ENCODE data around the gene HSPB9. TPM values are rescaled to one million over a fixed set of nuclear protein-coding genes. Genes with fewer than 3 reads are reported as not detected.

HSPB9 gene
- total RNA-seq, 1 donor from 2014 or later, result 1.2 TPM

DNA sequence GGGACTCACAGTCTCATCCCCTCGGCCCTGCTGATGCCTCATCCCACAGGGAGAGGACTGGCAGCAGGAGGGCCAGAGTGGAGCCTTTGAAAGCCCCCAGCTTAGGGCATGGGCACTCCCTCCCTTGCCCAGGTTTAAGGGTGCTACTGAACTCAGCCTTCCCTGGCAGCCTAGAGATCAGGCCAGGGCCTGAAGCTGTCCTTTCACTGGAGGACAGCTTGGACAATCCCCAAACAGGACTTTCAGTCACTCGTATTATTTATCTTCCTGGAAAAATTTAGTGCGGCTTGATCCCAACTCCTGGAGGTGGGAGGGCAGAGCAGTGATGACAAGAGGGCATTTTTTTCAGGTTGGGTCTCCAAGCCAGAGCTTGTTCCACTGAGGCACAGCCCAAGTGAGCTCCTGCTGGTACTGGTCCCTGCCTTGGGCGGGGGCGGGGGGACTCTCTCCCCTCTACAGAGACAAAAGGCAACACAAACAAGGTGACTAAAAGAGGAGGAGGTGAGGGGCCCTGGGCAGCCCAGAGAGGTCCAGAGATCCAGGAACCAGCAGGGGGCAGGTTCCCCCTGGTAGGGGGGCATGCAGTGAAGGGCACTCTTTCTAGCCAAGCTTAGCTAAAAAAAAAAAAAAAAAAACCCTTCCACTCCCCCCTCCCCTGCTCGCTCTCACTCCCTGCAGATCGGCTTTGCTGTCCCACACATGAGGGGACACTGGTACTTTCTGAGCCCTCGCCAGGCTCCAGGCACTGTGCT lies 26.1 kb upstream of the HSPB9 start:
- Histone ChIP-seq H3K27ac (no peak overlapping the region), H3K4me3 (no peak overlapping the region), H3K36me3 (no peaks in the 10 kb centered on the region), H3K27me3 (no peaks in the 10 kb centered on the region), H3K4me1 (peaks cover 14% of the 10 kb centered on the region), H3K9me3 (no peaks in the 10 kb centered on the region)
- intact Hi-C loops (cut with DNase I), result no loop called here
- no peak for DNase-seq (ENCODE audit: extremely low spot score in 2 of 2)
- TF ChIP-seq POLR2AphosphoS5 (IDR thresholded peaks at IDR 0.05; ENCODE audit: insufficient read depth in 1 of 2, low read depth in 1 of 2), result no peak
- no peak for TF ChIP-seq POLR2A (IDR thresholded peaks at IDR 0.05)
- TF ChIP-seq, protein P1, sequence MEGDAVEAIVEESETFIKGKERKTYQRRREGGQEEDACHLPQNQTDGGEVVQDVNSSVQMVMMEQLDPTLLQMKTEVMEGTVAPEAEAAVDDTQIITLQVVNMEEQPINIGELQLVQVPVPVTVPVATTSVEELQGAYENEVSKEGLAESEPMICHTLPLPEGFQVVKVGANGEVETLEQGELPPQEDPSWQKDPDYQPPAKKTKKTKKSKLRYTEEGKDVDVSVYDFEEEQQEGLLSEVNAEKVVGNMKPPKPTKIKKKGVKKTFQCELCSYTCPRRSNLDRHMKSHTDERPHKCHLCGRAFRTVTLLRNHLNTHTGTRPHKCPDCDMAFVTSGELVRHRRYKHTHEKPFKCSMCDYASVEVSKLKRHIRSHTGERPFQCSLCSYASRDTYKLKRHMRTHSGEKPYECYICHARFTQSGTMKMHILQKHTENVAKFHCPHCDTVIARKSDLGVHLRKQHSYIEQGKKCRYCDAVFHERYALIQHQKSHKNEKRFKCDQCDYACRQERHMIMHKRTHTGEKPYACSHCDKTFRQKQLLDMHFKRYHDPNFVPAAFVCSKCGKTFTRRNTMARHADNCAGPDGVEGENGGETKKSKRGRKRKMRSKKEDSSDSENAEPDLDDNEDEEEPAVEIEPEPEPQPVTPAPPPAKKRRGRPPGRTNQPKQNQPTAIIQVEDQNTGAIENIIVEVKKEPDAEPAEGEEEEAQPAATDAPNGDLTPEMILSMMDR (IDR thresholded peaks at IDR 0.05), result no peak

DNA sequence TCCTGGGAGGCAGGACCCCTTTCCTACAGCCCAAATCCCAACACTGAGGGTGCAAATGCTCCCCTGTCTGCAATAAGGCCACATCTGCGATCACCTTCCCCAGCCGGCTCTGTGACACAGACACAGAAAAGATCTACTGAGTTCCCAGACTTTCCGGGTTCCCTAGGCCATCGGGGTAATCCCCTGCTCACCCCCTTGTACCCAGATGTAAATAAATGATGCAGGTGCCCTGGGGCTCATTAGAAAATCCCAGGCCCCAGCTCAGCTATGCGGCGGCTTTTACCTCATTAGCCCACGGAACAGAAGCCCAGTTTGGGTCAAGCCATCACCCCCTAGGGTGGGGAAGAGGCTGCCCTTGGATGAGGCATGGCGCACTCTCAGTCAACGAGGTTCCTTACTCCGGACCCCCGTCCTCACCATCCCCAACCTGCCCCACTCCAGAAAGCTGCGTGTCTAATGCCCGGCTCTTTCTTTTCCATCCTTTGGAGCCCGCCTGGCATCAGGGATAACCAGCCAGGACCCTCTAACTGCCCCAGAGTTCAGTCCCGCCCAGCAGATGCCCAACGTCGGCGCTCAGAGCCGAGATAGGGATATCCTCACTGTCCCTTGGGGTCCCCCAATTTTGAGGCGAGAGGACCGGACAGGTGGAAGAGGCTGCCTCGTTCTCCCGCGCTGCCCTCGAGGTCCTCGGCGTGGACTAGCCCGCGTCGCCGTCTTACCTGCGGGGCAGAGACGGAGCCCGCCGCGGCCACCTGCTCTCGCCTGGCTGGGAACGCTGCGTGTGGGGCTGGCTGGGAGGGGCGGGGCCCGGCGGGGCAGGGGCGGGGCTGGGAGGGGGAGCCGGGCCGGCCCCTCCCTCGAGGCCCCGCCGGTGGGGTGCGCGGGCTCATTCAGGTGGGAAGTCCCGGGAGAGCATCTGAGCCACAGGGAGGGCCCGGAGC lies 24.6 kb upstream of the HSPB9 start, which contains the start of gene ZNF385C:
Gene ZNF385C (minus strand): TSS at position 783 of the 941 bp plus-strand sequence. CDS start 35,417 bp downstream, outside the sequence.
- intact Hi-C loops (cut with DNase I), result no loop called here
- H3K9me3 ChIP-seq, result no peaks in the 10 kb centered on the region
- TF ChIP-seq POLR2AphosphoS5 (IDR thresholded peaks at IDR 0.05; ENCODE audit: insufficient read depth in 1 of 2, low read depth in 1 of 2) (no peak), POLR2A (IDR thresholded peaks at IDR 0.05) (no peak)
- TF ChIP-seq, protein P1 (IDR thresholded peaks at IDR 0.05), result no peak
- H3K4me1 ChIP-seq, result peaks cover 16% of the 10 kb centered on the region
- H3K36me3 ChIP-seq, result no peaks in the 10 kb centered on the region
- no peak for DNase-seq (ENCODE audit: extremely low spot score in 2 of 2)
- H3K27me3 ChIP-seq, result no peaks in the 10 kb centered on the region
- H3K4me3 ChIP-seq, result peak within 1 kb of the TSS; percentile 6 to 29
- H3K27ac ChIP-seq, result no peak within 1 kb of the TSS

DNA sequence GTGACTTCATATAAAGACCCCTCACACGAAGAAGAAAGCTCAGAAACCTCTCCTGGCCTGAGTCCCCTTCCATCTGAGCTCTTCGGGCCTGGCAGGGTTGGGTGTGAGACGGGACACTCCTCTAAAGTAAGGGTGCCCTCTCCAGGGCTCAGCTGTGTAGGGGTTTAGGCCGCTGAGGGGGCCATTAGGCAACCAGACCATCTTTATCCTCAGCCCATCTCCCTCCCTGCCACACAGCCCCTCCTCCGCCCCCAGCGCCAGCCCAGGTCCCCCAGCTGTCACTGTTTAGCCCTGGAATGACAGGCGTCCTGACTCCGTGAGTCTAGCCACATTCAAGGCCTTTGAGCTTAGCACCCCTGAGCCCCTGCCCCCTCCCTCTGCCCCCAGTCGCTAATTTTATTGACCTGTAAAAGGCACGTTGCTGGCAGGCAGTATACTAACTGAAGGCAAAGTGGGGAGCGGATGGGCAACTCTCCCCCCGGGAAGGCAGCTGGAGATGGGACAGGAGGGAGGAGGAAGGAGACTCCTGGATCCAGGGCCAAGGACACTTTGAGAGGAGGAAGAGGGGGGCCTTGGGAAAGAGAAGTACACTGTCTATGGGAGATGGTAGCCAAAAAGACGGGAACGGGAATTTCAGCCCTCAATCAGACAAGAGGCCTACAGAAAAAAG lies 23.7 kb upstream of the HSPB9 start:
- DNase-seq (ENCODE audit: extremely low spot score in 2 of 2), result no peak
- TF ChIP-seq, protein P1 (IDR thresholded peaks at IDR 0.05), result no peak
- TF ChIP-seq POLR2AphosphoS5 (IDR thresholded peaks at IDR 0.05; ENCODE audit: insufficient read depth in 1 of 2, low read depth in 1 of 2) (no peak), POLR2A (IDR thresholded peaks at IDR 0.05) (no peak)
- Histone ChIP-seq H3K27ac (no peak overlapping the region), H3K4me3 (no peak overlapping the region), H3K9me3 (no peaks in the 10 kb centered on the region), H3K4me1 (peaks cover 16% of the 10 kb centered on the region), H3K27me3 (no peaks in the 10 kb centered on the region), H3K36me3 (no peaks in the 10 kb centered on the region)
- intact Hi-C loops (cut with DNase I), result no loop called here

DNA sequence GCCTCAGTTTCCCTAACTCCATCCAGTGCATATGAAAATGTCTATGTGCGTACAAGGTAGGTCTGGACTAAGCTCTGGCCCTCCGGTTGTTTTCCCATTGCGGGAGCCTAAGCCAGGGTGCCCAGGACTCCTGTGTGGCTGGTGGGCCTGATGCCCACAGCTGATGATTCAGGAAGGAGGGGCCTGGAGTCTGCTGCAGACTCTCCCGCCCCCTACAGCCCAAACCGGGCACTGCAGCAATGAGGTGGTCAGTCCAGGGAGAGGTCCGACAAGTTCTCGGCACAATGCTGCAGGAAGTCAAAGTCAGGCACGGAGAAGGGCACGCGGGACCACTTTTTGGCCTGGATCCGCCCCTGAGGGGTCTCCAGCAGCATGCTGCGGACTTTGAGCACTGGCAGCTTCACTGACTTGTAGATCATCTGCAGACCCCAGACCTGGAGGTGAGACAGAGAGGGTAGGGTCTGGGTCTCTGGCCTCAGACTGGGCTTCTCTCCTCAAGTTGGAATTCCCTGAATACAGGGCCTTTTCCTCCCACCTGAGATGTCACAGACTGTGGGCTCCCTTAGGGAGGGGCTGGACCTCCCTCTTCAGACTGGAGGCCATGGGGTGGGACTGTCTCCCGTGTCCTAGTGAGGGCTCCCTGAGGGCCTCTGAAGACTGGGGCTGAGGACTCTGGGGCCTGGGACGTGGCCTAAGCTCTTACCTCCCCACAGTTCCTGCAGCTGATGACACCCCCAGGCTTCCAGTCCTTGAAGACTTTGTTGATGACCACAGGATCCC lies 20.9 kb upstream of the HSPB9 start:
- peaks cover 16% of the 10 kb centered on the region for H3K4me1 ChIP-seq
- no peak for DNase-seq (ENCODE audit: extremely low spot score in 2 of 2)
- H3K27me3 ChIP-seq, result no peaks in the 10 kb centered on the region
- H3K4me3 ChIP-seq, result no peak overlapping the region
- no peak for TF ChIP-seq POLR2A (IDR thresholded peaks at IDR 0.05)
- TF ChIP-seq, protein P1 (IDR thresholded peaks at IDR 0.05), result peak; percentile 22 to 44 (median 42)
- no peak for TF ChIP-seq POLR2AphosphoS5 (IDR thresholded peaks at IDR 0.05; ENCODE audit: insufficient read depth in 1 of 2, low read depth in 1 of 2)
- H3K27ac ChIP-seq, result no peak overlapping the region
- H3K9me3 ChIP-seq, result no peaks in the 10 kb centered on the region
- peaks cover 0 to 8% of the 10 kb centered on the region in 2 donors for H3K36me3 ChIP-seq
- intact Hi-C loops (cut with DNase I), result no loop called here

Data from vagina (tissue), 2 donors.